GM12878 (cell line): Measurements from ENCODE around the gene C3orf20. TPM values are rescaled to one million over a fixed set of nuclear protein-coding genes. Genes with fewer than 3 reads are reported as not detected.

Experiments used
- ATAC-seq: fragments of 200-7000 bp; cut with Tn5 transposase; 3 replicates; pipeline ENCODE4 v1.9.1; 2020; ENCODE audit warnings: mild to moderate bottlenecking, moderate library complexity
- BruUV-seq: library from RNA; stranded (reverse); fragments of 400-500 nt; replicated peaks from 2 replicates; lab custom pipeline; 2021; lab: Mats Ljungman, UMichigan
- CTCF ChIA-PET: fragments of 300-600 bp; sonication (Branson Sonifier 250); formaldehyde crosslinking; extraction: SDS; loops from one replicate; lab custom pipeline; 2021; ENCODE audit warnings: inconsistent platforms; lab: Yijun Ruan, JAX
- POLR2A ChIA-PET: fragments of 350-600 bp; formaldehyde crosslinking; extraction: SDS; loops from one replicate; lab custom pipeline; 2021; ENCODE audit warnings: inconsistent platforms; lab: Charles Lee
- RAD21 ChIA-PET: fragments of 300-600 bp; sonication (Branson Sonifier 250); formaldehyde crosslinking; loops from one replicate; lab custom pipeline; 2023; ENCODE audit warnings: antibody characterized with exemption; ENCODE audit not compliant: unreplicated experiment; lab: Charles Lee
- SMC1A ChIA-PET: fragments of 300-600 bp; sonication (Branson Sonifier 250); formaldehyde crosslinking; loops from one replicate; lab custom pipeline; 2023; ENCODE audit not compliant: unreplicated experiment, uncharacterized antibody; lab: Charles Lee
- DNase-seq: peaks from one replicate; pipeline ENCODE4 v3.0.0-alpha.2; 2011; ENCODE audit warnings: low read depth, low spot score
- FAIRE-seq: peaks from 3 replicates; lab custom pipeline; 2011; peaks lifted over from hg19 to GRCh38; lab: Jason Lieb, UNC
- H2AFZ ChIP-seq: 2 replicates; pipeline ENCODE4 v1.6.0; 2011; ENCODE audit warnings: low read depth, low read length, control low read depth; ENCODE audit not compliant: control insufficient read depth
- H3K27ac ChIP-seq: 2 replicates; pipeline ENCODE4 v1.5.1; 2011; ENCODE audit warnings: control low read depth; ENCODE audit not compliant: control insufficient read depth, insufficient read depth
- H3K27me3 ChIP-seq, 2 experiments: replicated peaks in 1 of 2; 2 replicates each; pipeline versions ENCODE4 v1.6.0 to v1.6.1; 2011; ENCODE audit warnings: low read length in 1 of 2; ENCODE audit not compliant: control insufficient read depth in 2 of 2, insufficient read depth in 2 of 2
- H3K36me3 ChIP-seq, 2 experiments: 2 replicates each; pipeline ENCODE4 v1.5.1; 2011; ENCODE audit warnings: low read length in 1 of 2; ENCODE audit not compliant: control insufficient read depth in 2 of 2, insufficient read depth in 2 of 2
- H3K4me1 ChIP-seq: 2 replicates; pipeline ENCODE4 v1.6.1; 2011; ENCODE audit warnings: mild to moderate bottlenecking, low read length, moderate library complexity, mixed read lengths; ENCODE audit not compliant: control insufficient read depth, insufficient read depth
- H3K4me2 ChIP-seq: 2 replicates; pipeline ENCODE4 v1.6.0; 2011; ENCODE audit warnings: control low read depth; ENCODE audit not compliant: control insufficient read depth, insufficient read depth
- H3K4me3 ChIP-seq: fragments of 200-600 bp; sonication (generic); 2 replicates; pipeline ENCODE4 v1.5.1; 2016
- H3K79me2 ChIP-seq: 2 replicates; pipeline ENCODE4 v1.6.0; 2011; ENCODE audit warnings: low read length; ENCODE audit not compliant: control insufficient read depth, insufficient read depth
- H3K9ac ChIP-seq: 2 replicates; pipeline ENCODE4 v1.8.0; 2011; ENCODE audit warnings: low read length, control low read depth, mixed read lengths; ENCODE audit not compliant: control insufficient read depth, insufficient read depth
- H3K9me3 ChIP-seq: replicated peaks from 3 replicates; pipeline ENCODE4 v1.5.1; 2011; ENCODE audit warnings: mild to moderate bottlenecking, low read length; ENCODE audit not compliant: control insufficient read depth, insufficient read depth
- H4K20me1 ChIP-seq: 2 replicates; pipeline ENCODE4 v1.6.0; 2011; ENCODE audit not compliant: control insufficient read depth, insufficient read depth
- BRCA1 ChIP-seq: IDR thresholded peaks from 2 replicates; pipeline ENCODE4 v1.6.1; 2011; ENCODE audit warnings: low read depth, low read length, improper control_type of control experiment
- CREB1 ChIP-seq: IDR thresholded peaks from 2 replicates; pipeline ENCODE4 v1.6.1; 2012; ENCODE audit warnings: low read depth, mild to moderate bottlenecking, inconsistent platforms
- HCFC1 ChIP-seq: fragments of 150-350 bp; IDR thresholded peaks from 2 replicates; pipeline ENCODE4 v1.6.1; 2014; ENCODE audit warnings: low read length
- POLR2A ChIP-seq: IDR thresholded peaks from 2 replicates; pipeline ENCODE4 v1.6.1; 2011; ENCODE audit warnings: low read depth, mild to moderate bottlenecking, low read length
- POLR2AphosphoS5 ChIP-seq: IDR thresholded peaks from 2 replicates; pipeline ENCODE4 v1.6.1; 2011; ENCODE audit warnings: mild to moderate bottlenecking, low read length, inconsistent platforms
- RELB ChIP-seq: fragments of 450-650 bp; IDR thresholded peaks from 2 replicates; pipeline ENCODE4 v1.6.1; 2017; ENCODE audit warnings: low read depth, mild to moderate bottlenecking, moderate library complexity
- SKIL ChIP-seq: fragments of 450-650 bp; IDR thresholded peaks from 2 replicates; pipeline ENCODE4 v1.6.1; 2017; ENCODE audit warnings: mild to moderate bottlenecking, low read depth, inconsistent platforms; ENCODE audit not compliant: poor library complexity, severe bottlenecking
- SMAD1 ChIP-seq: fragments of 450-650 bp; IDR thresholded peaks from 2 replicates; pipeline ENCODE4 v1.6.1; 2018; ENCODE audit warnings: mild to moderate bottlenecking, low read depth; ENCODE audit not compliant: partially characterized antibody
- TARDBP ChIP-seq: IDR thresholded peaks from 2 replicates; pipeline ENCODE4 v1.6.1; 2016; ENCODE audit warnings: borderline replicate concordance
- TCF7 ChIP-seq: IDR thresholded peaks from 2 replicates; pipeline ENCODE4 v1.6.1; 2014; ENCODE audit warnings: antibody characterized with exemption, borderline replicate concordance
- WRNIP1 ChIP-seq: IDR thresholded peaks from 2 replicates; pipeline ENCODE4 v1.6.1; 2011; ENCODE audit warnings: low read depth, low read length, improper control_type of control experiment, borderline replicate concordance
- ZNF217 ChIP-seq: fragments of 450-650 bp; IDR thresholded peaks from 2 replicates; pipeline ENCODE4 v1.6.1; 2017; ENCODE audit warnings: antibody characterized with exemption, mild to moderate bottlenecking
- ZNF24 ChIP-seq: fragments of 450-650 bp; IDR thresholded peaks from 2 replicates; pipeline ENCODE4 v1.6.1; 2017; ENCODE audit warnings: antibody characterized with exemption, mild to moderate bottlenecking
- WGBS: methylation state at CpG from one replicate; pipeline ENCODE4 v1.1.6; 2016; ENCODE audit warnings: low lambda C conversion rate; ENCODE audit not compliant: insufficient replicate concordance, insufficient coverage; ENCODE audit errors: missing lambda C conversion rate; 5-methylcytosine and 5-hydroxymethylcytosine counted together
- in situ Hi-C: fragments of 300-500 bp; cut with MboI; formaldehyde crosslinking; loops from 9 replicates; pipeline ENCODE4 v1.14.3; 2018; ENCODE audit warnings: mixed read lengths
- intact Hi-C: fragments of 100-400 bp; cut with micrococcal nuclease; formaldehyde crosslinking; loops from one replicate; pipeline ENCODE4 v1.14.2; 2022; ENCODE audit not compliant: unreplicated experiment
- polyA plus RNA-seq, 11 experiments: library from polyadenylated mRNA; depleted of rRNA in 4 of 11; unstranded in 6 of 11; stranded (reverse) in 5 of 11; fragments of >200 nt; fragmentation: Nextera tagmentation in 4 of 11; fragmentation: Illumina TruSeq in 1 of 11; extraction: Ambion mirVana in 4 of 11; extraction: Trizol in 1 of 11; gene quantifications; 1 replicate in 1 of 11; 2 replicates in 10 of 11; pipeline versions ENCODE4 v1.2.1 to v1.2.3, GENCODE V29; 2011 to 2016; ENCODE audit warnings: inconsistent platforms in 2 of 11, missing spikeins in 2 of 11, low read depth in 1 of 11
- total RNA-seq, 4 experiments: library from RNA; depleted of rRNA in 3 of 4; stranded (reverse); fragments of >200 nt in 3 of 4; fragmentation: Illumina TruSeq in 1 of 4; extraction: Trizol in 1 of 4; gene quantifications; 2 replicates each; pipeline versions ENCODE4 v1.2.1 to v1.2.3, GENCODE V29; 2013 to 2021

C3orf20 gene
- total and polyA plus RNA-seq, 10 of the 15 experiments (the other 5 are each of a cell fraction or from before 2014, with no cell fraction given) = 0.05 to 2.9 (median 1.0) TPM

GRCh38 chr3:14678015-14678503 is 3.1 kb downstream of the C3orf20 start:
- H3K4me1 ChIP-seq = peaks cover 9% of the 10 kb centered on the region
- no peak overlapping the region for H3K4me3 ChIP-seq
- ChIA-PET SMC1A (interaction anchor here (1.0 to 12.2 kb wide), 4 partner anchors 9 to 103 kb away, joined by 3 to 274 read pairs (median 23); no protein-coding TSS in a partner anchor), CTCF (interaction anchor here (0.9 to 15.5 kb wide), 3 partner anchors 83 to 250 kb away, joined by 3 to 321 read pairs (median 5); no protein-coding TSS in a partner anchor), POLR2A (interaction anchor here (0.9 to 1.2 kb wide), 3 partner anchors 8 to 102 kb away, joined by 3 to 4 read pairs (median 3); no protein-coding TSS in a partner anchor), RAD21 (interaction anchor here (0.7 to 9.4 kb wide), 3 partner anchors 10 to 102 kb away, joined by 3 to 197 read pairs (median 5); no protein-coding TSS in a partner anchor)
- H4K20me1 ChIP-seq = no peaks in the 10 kb centered on the region
- no peak overlapping the region for H3K4me2 ChIP-seq
- intact Hi-C loops = no loop called here
- H3K9me3 ChIP-seq = no peaks in the 10 kb centered on the region; the same call in 2 of the 3 replicates
- DNase-seq = no peak
- peak; percentile 72 for FAIRE-seq
- ATAC-seq = peak; percentile 20
- H3K36me3 ChIP-seq = peaks cover 2% of the 10 kb centered on the region in 2 experiments; a peak in 3 of 4 replicates
- BruUV-seq = no TSS peak
- H3K27me3 ChIP-seq = no peaks in the 10 kb centered on the region
- no peak overlapping the region for H3K27ac ChIP-seq
- 92% methylated on average over 7 of the region's 7 CpGs for WGBS
- TF ChIP-seq POLR2A (peak; percentile 50; the same call in 1 of the 2 replicates), ZNF217 (no peak), WRNIP1 (no peak), CREB1 (peak; percentile 55; the same call in 1 of the 2 replicates)
- no peak overlapping the region for H3K9ac ChIP-seq
- in situ Hi-C loops = no loop called here
- H2AFZ ChIP-seq = no peak overlapping the region
- no peaks in the 10 kb centered on the region for H3K79me2 ChIP-seq

- peaks cover 7% of the 10 kb centered on the region; the same call in 1 of the 2 replicates for H3K4me1 ChIP-seq
- no peak for FAIRE-seq
- H4K20me1 ChIP-seq = no peaks in the 10 kb centered on the region
- WGBS = 85% methylated on average over 1 of the region's 1 CpG
- in situ Hi-C loops (no loop called here), intact Hi-C loops (no loop called here)
- CTCF ChIA-PET = interaction anchor here (15.5 kb wide), 1 partner anchor 103 kb away, joined by 321 read pairs; no protein-coding TSS in a partner anchor
- H3K27me3 ChIP-seq = no peaks in the 10 kb centered on the region
- RAD21 ChIA-PET = interaction anchor here (9.4 kb wide), 1 partner anchor 100 kb away, joined by 197 read pairs; no protein-coding TSS in a partner anchor
- H3K4me3 ChIP-seq = no peak overlapping the region
- no TSS peak for BruUV-seq
- no peaks in the 10 kb centered on the region for H3K79me2 ChIP-seq
- H3K27ac ChIP-seq = no peak overlapping the region
- no peak for DNase-seq
- H3K36me3 ChIP-seq = peaks cover 0 to 2% of the 10 kb centered on the region in 2 experiments; a peak in 1 of 4 replicates
- SMC1A ChIA-PET = interaction anchor here (0.7 to 12.2 kb wide), 5 partner anchors 7 to 247 kb away, joined by 3 to 274 read pairs (median 3); partner anchors contain the start of gene CCDC174
- POLR2A ChIA-PET = no interaction called here
- H2AFZ ChIP-seq = no peak overlapping the region
- H3K4me2 ChIP-seq = no peak overlapping the region
- H3K9me3 ChIP-seq = no peaks in the 10 kb centered on the region; the same call in 2 of the 3 replicates
- H3K9ac ChIP-seq = no peak overlapping the region
- no peak for ATAC-seq
- no peak for TF ChIP-seq POLR2AphosphoS5
- no peak for TF ChIP-seq SMAD1
- TF ChIP-seq HCFC1 = no peak
- no peak for TF ChIP-seq TCF7
- TF ChIP-seq RELB = no peak
- TF ChIP-seq BRCA1 = no peak
- TF ChIP-seq TARDBP = no peak
- no peak for TF ChIP-seq SKIL
- 0 out of 2 replicates have a peak, but pooled peaks have one; percentile 20 for TF ChIP-seq ZNF24
These were observed 5.2 kb downstream of the C3orf20 start for GRCh38 chr3:14680115-14680514.
